Esophagus muscularis mucosa (tissue), 4 donors: Measurements from ENCODE around the gene FBXO28.

Experiments used
- EP300 ChIP-seq: sonication (generic); formaldehyde crosslinking; IDR thresholded peaks from one replicate; pipeline ENCODE4 v1.6.1; 2017; ENCODE audit warnings: antibody characterized with exemption
- POLR2A ChIP-seq: fragments of 450-650 bp; IDR thresholded peaks from one replicate; pipeline ENCODE4 v1.6.1; 2017; ENCODE audit warnings: antibody characterized with exemption, moderate library complexity, mild to moderate bottlenecking, low read depth
- TF ChIP-seq, protein P1 (sequence below), 3 experiments: fragments of 200-600 bp in 2 of 3; fragments of 450-650 bp in 1 of 3; sonication (generic) in 2 of 3; IDR thresholded peaks; one replicate each; pipeline ENCODE4 v1.5.1; 2017 to 2019; ENCODE audit warnings: antibody characterized with exemption in 3 of 3, mild to moderate bottlenecking in 2 of 3, moderate library complexity in 1 of 3

DNA sequence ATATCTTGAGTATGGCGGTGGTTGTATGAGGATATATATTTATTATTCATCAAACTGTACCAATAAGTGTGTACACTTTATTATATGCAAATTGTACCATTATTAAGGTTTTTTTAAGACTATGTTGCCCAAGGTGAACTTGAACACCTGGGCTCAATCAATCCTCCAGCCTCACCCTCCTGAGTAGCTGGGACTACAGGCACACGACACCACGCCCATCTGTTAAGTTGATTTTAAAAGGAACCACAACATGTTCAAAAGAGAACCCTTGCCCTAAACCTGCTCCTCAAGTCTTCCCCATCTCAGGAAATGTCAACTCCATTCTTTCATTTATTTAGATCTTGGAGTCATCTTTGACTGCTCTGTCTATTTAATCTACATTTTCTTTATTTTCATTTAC, 24.3 kb upstream of the FBXO28 start:
- TF ChIP-seq, protein P1, sequence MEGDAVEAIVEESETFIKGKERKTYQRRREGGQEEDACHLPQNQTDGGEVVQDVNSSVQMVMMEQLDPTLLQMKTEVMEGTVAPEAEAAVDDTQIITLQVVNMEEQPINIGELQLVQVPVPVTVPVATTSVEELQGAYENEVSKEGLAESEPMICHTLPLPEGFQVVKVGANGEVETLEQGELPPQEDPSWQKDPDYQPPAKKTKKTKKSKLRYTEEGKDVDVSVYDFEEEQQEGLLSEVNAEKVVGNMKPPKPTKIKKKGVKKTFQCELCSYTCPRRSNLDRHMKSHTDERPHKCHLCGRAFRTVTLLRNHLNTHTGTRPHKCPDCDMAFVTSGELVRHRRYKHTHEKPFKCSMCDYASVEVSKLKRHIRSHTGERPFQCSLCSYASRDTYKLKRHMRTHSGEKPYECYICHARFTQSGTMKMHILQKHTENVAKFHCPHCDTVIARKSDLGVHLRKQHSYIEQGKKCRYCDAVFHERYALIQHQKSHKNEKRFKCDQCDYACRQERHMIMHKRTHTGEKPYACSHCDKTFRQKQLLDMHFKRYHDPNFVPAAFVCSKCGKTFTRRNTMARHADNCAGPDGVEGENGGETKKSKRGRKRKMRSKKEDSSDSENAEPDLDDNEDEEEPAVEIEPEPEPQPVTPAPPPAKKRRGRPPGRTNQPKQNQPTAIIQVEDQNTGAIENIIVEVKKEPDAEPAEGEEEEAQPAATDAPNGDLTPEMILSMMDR (IDR thresholded peaks at IDR 0.05): no peak
- no peak for TF ChIP-seq POLR2A
- no peak for TF ChIP-seq EP300
